HEK293 (cell line): ENCODE data around the gene CAPRIN2.

Source experiments
- CTCF ChIA-PET: fragments of 350-600 bp; formaldehyde crosslinking; extraction: SDS; loops from one replicate; lab custom pipeline; 2021; ENCODE audit warnings: antibody characterized with exemption; lab: Yijun Ruan, JAX
- POLR2A ChIA-PET: fragments of 300-600 bp; formaldehyde crosslinking; extraction: SDS; loops from one replicate; lab custom pipeline; 2020; ENCODE audit warnings: antibody characterized with exemption, inconsistent platforms; lab: Yijun Ruan, JAX
- H3K27ac ChIP-seq: fragments of 200-500 bp; sonication (Bioruptor generic); 2 replicates; pipeline ENCODE4 v1.5.1; 2014; ENCODE audit warnings: low read depth, low read length, control low read depth, inconsistent platforms; ENCODE audit errors: extremely low read depth
- H3K36me3 ChIP-seq, 2 experiments: fragments of 200-500 bp in 1 of 2; sonication (Bioruptor generic) in 1 of 2; 1 replicate in 1 of 2; 2 replicates in 1 of 2; pipeline ENCODE4 v1.5.1; 2014 to 2017; ENCODE audit warnings: inconsistent platforms in 2 of 2, low read length in 2 of 2; ENCODE audit not compliant: control insufficient read depth in 2 of 2, insufficient read depth in 1 of 2
- H3K4me1 ChIP-seq: fragments of 200-500 bp; sonication (Bioruptor generic); 2 replicates; pipeline ENCODE4 v1.5.1; 2014; ENCODE audit warnings: mild to moderate bottlenecking, low read length, inconsistent platforms; ENCODE audit not compliant: control insufficient read depth, insufficient read depth
- H3K4me3 ChIP-seq: 2 replicates; pipeline ENCODE4 v1.5.1; 2011; ENCODE audit warnings: low read depth, mild to moderate bottlenecking, control low read depth, low read length, moderate library complexity
- H3K9me3 ChIP-seq: fragments of 200-500 bp; sonication (Bioruptor generic); 2 replicates; pipeline ENCODE4 v1.5.1; 2014; ENCODE audit warnings: low read depth, low read length, inconsistent platforms; ENCODE audit not compliant: control insufficient read depth, insufficient read depth
- FEZF1 ChIP-seq: fragments of 450-650 bp; formaldehyde crosslinking; IDR thresholded peaks from 2 replicates; pipeline ENCODE4 v1.5.1; 2016; ENCODE audit warnings: missing biosample characterization, missing genetic modification characterization
- PRDM1 ChIP-seq: fragments of 450-650 bp; formaldehyde crosslinking; IDR thresholded peaks from 2 replicates; pipeline ENCODE4; 2016; ENCODE audit warnings: missing biosample characterization, missing genetic modification characterization
- SP7 ChIP-seq: fragments of 450-650 bp; formaldehyde crosslinking; IDR thresholded peaks from 2 replicates; pipeline ENCODE4 v1.5.1; 2016; ENCODE audit warnings: missing biosample characterization, missing genetic modification characterization
- TCF7L2 ChIP-seq: IDR thresholded peaks from 2 replicates; pipeline ENCODE4 v1.6.1; 2011; ENCODE audit warnings: low read depth, mild to moderate bottlenecking, inconsistent platforms, low read length, moderate library complexity, borderline replicate concordance
- ZBTB1 ChIP-seq: fragments of 450-650 bp; formaldehyde crosslinking; IDR thresholded peaks from 2 replicates; pipeline ENCODE4 v1.5.1; 2016; ENCODE audit warnings: missing biosample characterization, missing genetic modification characterization
- ZFP69B ChIP-seq: fragments of 450-650 bp; formaldehyde crosslinking; IDR thresholded peaks from 2 replicates; pipeline ENCODE4 v1.5.1; 2016; ENCODE audit warnings: missing biosample characterization, missing genetic modification characterization
- ZNF169 ChIP-seq: fragments of 450-650 bp; formaldehyde crosslinking; IDR thresholded peaks from 2 replicates; pipeline ENCODE4 v1.5.1; 2016; ENCODE audit warnings: missing biosample characterization, missing genetic modification characterization
- ZNF184 ChIP-seq: fragments of 450-650 bp; IDR thresholded peaks from 2 replicates; pipeline ENCODE4 v1.5.1; 2018; ENCODE audit warnings: missing biosample characterization, mild to moderate bottlenecking, missing genetic modification characterization
- ZNF24 ChIP-seq: fragments of 450-650 bp; formaldehyde crosslinking; IDR thresholded peaks from 2 replicates; pipeline ENCODE4 v1.5.1; 2016; ENCODE audit warnings: missing biosample characterization, missing genetic modification characterization
- ZNF274 ChIP-seq, 2 experiments: fragments of 200-500 bp in 1 of 2; fragments of 450-650 bp in 1 of 2; sonication (Bioruptor generic) in 1 of 2; formaldehyde crosslinking in 1 of 2; IDR thresholded peaks; 2 replicates each; pipeline versions ENCODE4 v1.5.1 to v1.6.1; 2014 to 2016; ENCODE audit warnings: borderline replicate concordance in 1 of 2, inconsistent platforms in 1 of 2, low read length in 1 of 2, missing biosample characterization in 1 of 2, missing genetic modification characterization in 1 of 2
- ZNF600 ChIP-seq: fragments of 450-650 bp; formaldehyde crosslinking; IDR thresholded peaks from 2 replicates; pipeline ENCODE4 v1.5.1; 2016; ENCODE audit warnings: missing biosample characterization, missing genetic modification characterization
- ZNF629 ChIP-seq: fragments of 450-650 bp; formaldehyde crosslinking; IDR thresholded peaks from 2 replicates; pipeline ENCODE4 v1.5.1; 2017; ENCODE audit warnings: missing biosample characterization, missing genetic modification characterization
- ZNF670 ChIP-seq: fragments of 450-650 bp; formaldehyde crosslinking; IDR thresholded peaks from 2 replicates; pipeline ENCODE4 v1.5.1; 2016; ENCODE audit warnings: missing biosample characterization, missing genetic modification characterization, low read depth
- ZNF776 ChIP-seq: fragments of 450-650 bp; formaldehyde crosslinking; IDR thresholded peaks from 2 replicates; pipeline ENCODE4 v1.5.0; 2017; ENCODE audit warnings: missing biosample characterization, missing genetic modification characterization, borderline replicate concordance
- ZNF777 ChIP-seq: fragments of 450-650 bp; formaldehyde crosslinking; IDR thresholded peaks from 2 replicates; pipeline ENCODE4 v1.5.1; 2017; ENCODE audit warnings: missing biosample characterization, missing genetic modification characterization, borderline replicate concordance
- TF ChIP-seq, protein P1 (sequence below): fragments of 450-650 bp; formaldehyde crosslinking; IDR thresholded peaks from 2 replicates; pipeline ENCODE4 v1.5.1; 2016; ENCODE audit warnings: missing biosample characterization, missing genetic modification characterization

The CAPRIN2 gene

DNA sequence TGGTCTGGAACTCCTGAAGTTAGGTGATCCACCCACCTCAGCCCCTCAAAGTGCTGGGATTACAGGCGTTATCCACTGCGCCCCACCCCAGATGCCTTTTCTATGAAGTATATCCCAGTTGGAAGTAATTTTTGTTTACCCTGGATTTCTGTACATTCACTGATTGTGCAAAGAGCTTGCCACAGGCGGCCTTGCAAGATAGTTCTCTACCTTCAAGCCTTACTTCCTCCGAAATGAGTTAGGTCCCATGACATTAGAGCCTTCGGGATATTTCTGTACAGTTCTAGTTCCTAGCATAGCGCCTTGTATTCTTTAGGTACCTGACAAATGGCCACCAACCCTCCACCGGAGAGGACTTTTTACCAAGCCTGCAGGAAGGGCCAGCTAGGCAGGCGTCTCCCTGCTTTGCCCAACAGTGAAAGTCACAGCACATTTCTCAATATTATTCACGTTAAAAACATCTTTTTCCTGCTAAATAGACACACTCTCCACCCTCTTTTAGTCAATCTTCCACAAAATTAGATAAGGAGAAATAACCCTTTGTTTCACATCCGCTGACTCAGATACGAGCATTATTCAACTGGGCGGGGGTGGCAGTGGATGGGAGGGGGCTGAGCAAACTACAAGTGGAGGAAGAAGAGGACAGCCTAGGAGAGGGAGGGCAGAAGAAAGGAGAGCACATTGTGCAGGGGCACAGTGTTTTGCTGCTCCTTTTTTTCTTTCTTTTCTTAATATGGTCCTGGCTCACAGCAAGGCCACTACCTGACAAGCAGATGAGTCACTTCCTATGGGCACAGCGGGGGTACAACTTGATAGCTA lies 40.0 kb upstream of the CAPRIN2 start (continued):
- TF ChIP-seq ZNF274 (IDR thresholded peaks at IDR 0.05; ENCODE audit: low read length) (no peak), ZNF274 (tag by site-specific recombination; IDR thresholded peaks at IDR 0.05; ENCODE audit: borderline replicate concordance) (no peak), SP7 (peak; percentile 54), ZNF670 (no peak), ZNF776 (tag by site-specific recombination) (no peak), ZNF169 (tag by site-specific recombination) (no peak), ZNF629 (tag by site-specific recombination) (0 out of 2 replicates have a peak, but pooled peaks have one; percentile 48), ZFP69B (tag by site-specific recombination) (no peak), ZNF184 (tag by site-specific recombination) (0 out of 2 replicates have a peak, but pooled peaks have one; percentile 59), ZNF24 (tag by site-specific recombination) (no peak)
- TF ChIP-seq, protein P1, sequence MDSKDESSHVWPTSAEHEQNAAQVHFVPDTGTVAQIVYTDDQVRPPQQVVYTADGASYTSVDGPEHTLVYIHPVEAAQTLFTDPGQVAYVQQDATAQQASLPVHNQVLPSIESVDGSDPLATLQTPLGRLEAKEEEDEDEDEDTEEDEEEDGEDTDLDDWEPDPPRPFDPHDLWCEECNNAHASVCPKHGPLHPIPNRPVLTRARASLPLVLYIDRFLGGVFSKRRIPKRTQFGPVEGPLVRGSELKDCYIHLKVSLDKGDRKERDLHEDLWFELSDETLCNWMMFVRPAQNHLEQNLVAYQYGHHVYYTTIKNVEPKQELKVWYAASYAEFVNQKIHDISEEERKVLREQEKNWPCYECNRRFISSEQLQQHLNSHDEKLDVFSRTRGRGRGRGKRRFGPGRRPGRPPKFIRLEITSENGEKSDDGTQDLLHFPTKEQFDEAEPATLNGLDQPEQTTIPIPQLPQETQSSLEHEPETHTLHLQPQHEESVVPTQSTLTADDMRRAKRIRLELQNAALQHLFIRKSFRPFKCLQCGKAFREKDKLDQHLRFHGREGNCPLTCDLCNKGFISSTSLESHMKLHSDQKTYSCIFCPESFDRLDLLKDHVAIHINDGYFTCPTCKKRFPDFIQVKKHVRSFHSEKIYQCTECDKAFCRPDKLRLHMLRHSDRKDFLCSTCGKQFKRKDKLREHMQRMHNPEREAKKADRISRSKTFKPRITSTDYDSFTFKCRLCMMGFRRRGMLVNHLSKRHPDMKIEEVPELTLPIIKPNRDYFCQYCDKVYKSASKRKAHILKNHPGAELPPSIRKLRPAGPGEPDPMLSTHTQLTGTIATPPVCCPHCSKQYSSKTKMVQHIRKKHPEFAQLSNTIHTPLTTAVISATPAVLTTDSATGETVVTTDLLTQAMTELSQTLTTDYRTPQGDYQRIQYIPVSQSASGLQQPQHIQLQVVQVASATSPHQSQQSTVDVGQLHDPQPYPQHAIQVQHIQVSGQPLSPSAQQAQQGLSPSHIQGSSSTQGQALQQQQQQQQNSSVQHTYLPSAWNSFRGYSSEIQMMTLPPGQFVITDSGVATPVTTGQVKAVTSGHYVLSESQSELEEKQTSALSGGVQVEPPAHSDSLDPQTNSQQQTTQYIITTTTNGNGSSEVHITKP, result peak; percentile 93

DNA sequence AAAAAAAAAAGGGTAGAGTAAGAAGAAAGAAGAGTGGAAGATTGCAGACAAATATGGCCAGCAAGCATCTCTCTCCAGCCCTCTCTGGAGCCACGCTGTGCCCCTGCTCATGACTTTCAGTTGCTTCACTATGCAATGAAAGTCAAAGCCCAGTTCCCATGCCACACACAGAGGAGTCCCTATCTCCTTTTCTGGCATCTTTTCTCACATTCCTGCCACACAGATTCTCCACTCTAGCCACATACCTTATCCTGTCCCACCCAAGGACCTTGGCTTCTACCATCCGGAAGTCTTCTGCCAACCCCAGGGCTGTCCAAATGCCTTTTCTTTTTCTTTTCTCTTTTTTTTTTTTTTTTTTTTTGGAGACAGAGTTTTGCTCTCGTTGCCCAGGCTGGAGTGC lies 39.3 kb upstream of the CAPRIN2 start:
- H3K27ac ChIP-seq, result no peak overlapping the region
- POLR2A ChIA-PET, result no interaction called here

DNA sequence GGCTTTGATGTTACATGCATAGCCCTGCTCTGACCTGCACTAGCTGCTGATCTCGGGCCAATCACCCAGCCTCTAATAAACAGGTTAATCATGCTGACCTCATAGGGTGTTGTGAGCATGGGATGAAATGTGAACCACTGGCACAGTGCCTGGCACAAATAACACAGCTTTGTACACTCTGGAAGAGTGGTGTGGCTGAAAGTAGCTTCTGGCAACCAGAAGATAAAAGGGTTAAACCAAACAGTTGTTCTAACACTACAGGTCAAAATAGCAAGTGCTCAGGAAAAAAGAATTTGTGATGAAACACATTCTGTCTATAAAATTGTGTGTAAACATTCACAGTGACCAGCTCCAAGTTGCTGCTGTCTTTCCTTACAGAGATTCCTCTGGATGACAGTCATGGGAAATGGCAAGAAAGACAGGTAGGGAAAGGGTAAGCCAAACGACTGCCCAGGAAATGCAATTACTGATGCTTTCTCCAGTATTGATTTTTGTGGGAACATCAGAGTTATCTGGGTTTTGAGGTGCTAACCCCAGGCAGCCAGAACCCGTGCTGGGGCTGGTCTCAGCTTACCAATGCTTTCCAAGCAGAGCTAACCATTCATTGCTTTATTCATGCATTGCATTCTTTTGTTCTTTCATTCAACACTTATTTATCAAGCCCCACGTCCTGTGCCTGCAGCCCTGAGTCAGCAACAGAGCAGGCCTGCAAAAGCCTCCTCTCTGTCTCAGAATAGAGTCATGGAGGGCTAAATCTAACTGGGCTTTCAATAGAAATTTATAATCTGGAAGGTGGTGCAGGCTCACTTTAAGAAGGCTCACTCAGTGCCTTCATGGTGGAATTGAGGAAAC lies 38.1 kb upstream of the CAPRIN2 start:
- ChIA-PET POLR2A (interaction anchor here (0.8 kb wide), 1 partner anchor 38 kb away, joined by 3 read pairs; the partner anchor contains the start of gene CAPRIN2), CTCF (interaction anchor here (0.7 to 1.0 kb wide), 3 partner anchors 15 to 335 kb away, joined by 3 to 4 read pairs (median 3); partner anchors contain the start of gene IPO8)
- no peaks in the 10 kb centered on the region for H3K9me3 ChIP-seq
- TF ChIP-seq TCF7L2 (no peak), FEZF1 (tag by site-specific recombination) (no peak), ZNF600 (tag by site-specific recombination) (no peak), ZNF777 (tag by site-specific recombination) (no peak)
- no peak overlapping the region for H3K27ac ChIP-seq
- H3K4me3 ChIP-seq, result no peak overlapping the region
- H3K36me3 ChIP-seq, result no peaks in the 10 kb centered on the region
- peaks cover 4% of the 10 kb centered on the region; the same call in 1 of the 2 replicates for H3K4me1 ChIP-seq

More for the DNA sequence above, 39.3 kb upstream of the CAPRIN2 start:
- H3K4me1 ChIP-seq, result peaks cover 4% of the 10 kb centered on the region; the same call in 1 of the 2 replicates
- CTCF ChIA-PET, result no interaction called here
- H3K4me3 ChIP-seq, result no peak overlapping the region
- no peaks in the 10 kb centered on the region for H3K36me3 ChIP-seq
- peak; percentile 43; the same call in 1 of the 2 replicates for TF ChIP-seq PRDM1 (tag by site-specific recombination)
- no peak for TF ChIP-seq ZBTB1 (tag by site-specific recombination)
- no peaks in the 10 kb centered on the region for H3K9me3 ChIP-seq
